NCI-H1694 treated with DMSO at 0.1 percent for 48 hours (cell line): Measurements from ENCODE around the gene ALG12.

ENCODE experiments used
- DNase-seq: peaks from one replicate; lab custom pipeline; 2025; lab: John Stamatoyannopoulos, UW

The ALG12 gene

DNA sequence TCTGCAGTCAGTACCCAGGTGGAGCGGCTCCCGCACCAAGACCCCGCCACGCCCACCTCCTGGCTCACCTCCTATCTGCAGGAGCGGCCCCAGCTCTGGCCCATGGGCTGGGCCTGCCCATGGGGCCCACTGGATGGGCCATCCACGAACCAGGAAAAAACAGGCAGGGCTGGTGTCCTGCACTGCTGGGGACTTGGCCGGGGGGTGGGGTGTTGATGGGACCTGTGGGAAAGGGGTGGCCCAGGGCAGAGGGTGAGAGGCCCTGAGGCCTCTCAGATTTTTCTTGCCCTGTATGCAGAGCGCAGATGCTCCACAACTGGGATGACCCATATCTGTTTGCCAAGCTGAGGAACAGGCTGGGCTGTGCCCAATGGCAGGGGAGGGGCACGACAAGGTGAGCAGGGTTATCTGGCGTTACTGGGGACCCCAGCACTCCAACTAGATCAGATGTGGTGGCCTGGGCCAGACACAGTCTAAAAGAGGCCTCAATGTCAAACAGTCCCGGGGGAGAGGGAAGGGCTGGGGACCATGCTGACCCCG is 39.7 kb upstream of the ALG12 start:
- no peak for DNase-seq

DNA sequence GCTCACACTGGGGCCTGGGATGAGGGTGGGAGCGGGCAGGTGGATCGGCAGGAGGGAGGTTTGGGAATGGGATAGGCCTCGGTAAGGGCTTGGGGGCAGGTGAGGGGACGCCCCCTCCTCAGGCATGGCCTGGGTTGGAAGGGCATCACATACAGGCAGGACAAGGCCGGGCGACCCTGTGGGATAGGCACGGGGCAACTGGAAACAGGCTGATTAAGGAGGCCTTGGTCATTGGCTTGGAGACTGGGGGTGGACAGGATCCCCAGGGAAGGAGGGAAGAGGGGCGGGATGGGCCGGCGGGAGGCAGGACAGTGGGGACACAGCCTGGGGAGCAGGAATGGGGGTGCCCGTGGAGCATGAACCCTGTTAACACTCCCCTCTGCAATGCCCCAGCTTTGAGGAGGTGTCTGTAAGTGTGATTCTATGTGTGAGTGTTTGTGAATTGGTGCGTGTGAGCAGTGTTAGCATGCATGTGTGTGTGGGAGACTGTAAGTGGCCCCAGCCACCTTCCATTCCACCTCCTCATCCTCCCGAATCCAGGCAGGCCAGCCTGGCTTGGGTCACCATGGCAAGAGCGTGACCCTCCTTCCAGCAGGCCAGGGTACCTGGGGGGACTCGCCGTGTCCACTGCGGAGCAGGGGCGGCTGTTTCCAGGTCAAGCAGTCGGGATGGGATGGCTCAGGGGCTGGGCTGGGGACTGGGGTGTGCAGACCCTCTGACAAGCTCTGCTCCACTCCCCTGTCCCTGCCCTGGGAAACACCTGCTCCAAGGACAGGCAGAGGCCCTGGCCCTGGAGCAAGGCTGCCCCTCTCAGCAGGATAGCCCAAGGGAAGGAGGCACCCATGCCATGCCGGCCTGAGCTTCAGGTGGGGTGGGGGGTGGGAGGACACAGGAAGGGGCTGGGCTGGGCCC is 38.9 kb upstream of the ALG12 start:
- DNase-seq: no peak

- no peak for DNase-seq
These were observed 38.2 kb upstream of the ALG12 start for GRCh38 chr22:49956418-49956770.

DNA sequence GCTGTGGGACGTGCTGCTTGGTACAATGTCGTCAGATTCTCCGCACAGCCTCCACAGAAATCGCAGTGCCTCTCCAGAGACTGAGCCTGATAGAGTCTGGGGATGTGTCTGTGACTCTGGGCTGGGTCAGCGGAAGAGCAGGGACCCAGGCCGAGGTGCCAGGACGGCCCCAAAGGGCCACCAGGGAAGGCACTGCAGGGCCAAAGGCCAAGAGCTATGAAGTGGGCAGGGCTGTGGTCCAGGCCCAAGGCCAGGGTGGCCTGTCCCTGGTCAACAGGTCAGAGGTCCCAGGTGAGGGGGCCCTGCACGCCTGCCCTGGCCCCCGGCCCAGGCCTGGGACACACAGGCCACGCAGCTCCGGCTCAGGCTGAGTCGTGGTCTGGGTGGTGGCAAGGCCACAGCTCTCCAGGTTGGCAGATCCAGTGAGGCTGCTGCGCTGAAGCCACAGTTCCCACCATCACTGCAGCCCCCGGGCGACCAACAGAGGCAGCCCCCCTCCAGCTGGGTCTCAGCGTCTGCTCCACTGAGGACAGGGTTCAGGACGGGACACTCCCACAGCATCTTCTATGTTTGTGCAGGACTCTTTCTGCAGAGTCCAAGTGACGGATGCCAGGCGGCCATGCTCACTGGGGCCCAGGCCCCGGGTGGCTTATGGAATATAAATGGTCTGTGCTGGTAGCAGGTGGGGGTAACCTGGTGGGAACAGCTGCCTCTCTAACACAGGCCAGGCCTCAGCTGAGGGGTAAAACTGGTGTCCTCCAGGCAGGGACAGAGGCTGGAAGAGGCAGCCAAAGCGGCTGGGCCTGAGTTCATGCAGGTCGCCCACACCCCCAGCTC is 37.6 kb upstream of the ALG12 start:
- DNase-seq: no peak

DNA sequence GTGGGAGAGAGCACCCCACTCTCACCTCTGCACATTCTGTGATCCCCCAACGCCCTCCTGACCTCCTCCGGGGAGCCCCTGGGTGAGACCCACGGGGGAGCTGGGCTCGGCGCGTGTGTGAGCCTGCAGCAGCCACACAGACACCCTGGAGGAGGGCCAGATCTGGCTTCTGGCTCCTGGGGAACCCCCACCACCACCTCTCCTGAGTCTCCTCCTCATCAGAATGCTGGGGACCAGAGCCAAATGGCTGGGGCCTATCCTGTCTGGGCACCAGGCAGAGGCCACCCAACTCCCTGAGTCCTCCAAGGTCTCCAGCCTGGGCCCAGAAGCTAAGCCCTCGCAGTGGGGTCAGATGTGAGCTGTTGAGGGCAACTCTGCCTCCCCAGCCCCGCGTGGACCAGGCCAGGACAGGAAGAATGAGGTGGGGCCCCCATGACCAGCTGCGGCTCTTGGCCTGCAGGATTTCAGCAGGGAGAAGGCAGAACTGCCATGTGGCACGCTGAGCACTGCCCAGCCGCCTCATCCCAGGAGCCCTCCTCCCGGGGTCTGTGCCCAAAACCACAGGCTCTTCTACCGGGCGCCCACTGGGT is 36.8 kb upstream of the ALG12 start:
- DNase-seq: no peak

DNA sequence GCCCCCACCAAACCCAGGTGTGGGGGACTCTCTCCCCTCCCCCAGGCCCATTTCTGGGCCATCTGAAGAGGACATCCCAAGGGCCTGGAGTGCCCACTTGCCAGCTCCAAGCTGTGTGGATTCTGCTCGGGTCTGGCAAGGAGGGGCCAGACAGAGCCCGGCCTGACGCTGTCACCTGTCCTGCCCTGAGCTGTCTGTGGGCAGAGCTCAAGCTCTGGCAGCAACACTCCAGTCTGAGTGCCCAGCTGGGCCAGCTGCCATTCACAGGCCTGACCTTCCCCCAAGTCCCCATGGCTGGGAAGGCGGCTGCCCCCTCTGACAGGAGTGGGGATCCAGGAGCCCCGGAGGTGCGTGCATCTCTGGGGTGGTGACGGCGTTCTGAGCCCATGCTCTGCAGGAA is 36.1 kb upstream of the ALG12 start:
- no peak for DNase-seq

GRCh38 chr22:49953680-49954344 is 35.6 kb upstream of the ALG12 start:
- DNase-seq: no peak

- no peak for DNase-seq
These were observed 34.9 kb upstream of the ALG12 start for GRCh38 chr22:49953027-49953679.

GRCh38 chr22:49951986-49952896 is 34.0 kb upstream of the ALG12 start:
- no peak for DNase-seq

- no peak for DNase-seq
These were observed 33.4 kb upstream of the ALG12 start for GRCh38 chr22:49951678-49951985.

GRCh38 chr22:49951000-49951677 is 32.9 kb upstream of the ALG12 start:
- DNase-seq: no peak

DNA sequence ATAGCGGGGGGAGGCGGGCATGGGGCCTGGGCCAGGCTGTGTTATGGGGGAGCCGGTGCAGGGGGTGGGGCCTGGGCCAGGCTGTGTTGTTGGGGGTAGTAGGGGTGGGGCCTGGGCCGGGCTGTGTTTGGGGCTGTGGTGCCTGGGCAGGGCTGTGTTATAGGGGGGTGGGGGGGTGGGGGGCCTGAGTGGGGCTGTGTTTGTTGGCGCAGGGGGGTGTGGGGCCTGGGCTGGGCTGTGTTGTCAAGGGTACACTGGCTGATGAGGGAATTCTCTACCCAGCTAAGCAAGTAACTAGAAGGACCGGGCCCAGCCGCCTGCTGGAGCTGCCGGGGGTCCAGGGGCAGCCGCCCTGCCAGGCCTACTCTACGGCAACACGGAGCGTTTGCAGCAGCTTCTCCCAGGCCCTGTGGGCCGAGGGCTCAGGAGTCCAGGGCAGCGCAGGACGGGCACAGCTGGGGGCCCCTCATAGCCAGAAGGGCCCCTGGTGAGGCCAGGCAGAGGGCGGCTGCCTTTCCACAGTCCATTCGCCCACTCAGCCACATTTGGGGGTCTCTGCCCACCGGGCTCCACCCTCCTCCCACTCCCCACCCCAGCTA is 32.3 kb upstream of the ALG12 start:
- no peak for DNase-seq

- DNase-seq: no peak
These were observed 31.7 kb upstream of the ALG12 start for GRCh38 chr22:49949914-49950292.

DNA sequence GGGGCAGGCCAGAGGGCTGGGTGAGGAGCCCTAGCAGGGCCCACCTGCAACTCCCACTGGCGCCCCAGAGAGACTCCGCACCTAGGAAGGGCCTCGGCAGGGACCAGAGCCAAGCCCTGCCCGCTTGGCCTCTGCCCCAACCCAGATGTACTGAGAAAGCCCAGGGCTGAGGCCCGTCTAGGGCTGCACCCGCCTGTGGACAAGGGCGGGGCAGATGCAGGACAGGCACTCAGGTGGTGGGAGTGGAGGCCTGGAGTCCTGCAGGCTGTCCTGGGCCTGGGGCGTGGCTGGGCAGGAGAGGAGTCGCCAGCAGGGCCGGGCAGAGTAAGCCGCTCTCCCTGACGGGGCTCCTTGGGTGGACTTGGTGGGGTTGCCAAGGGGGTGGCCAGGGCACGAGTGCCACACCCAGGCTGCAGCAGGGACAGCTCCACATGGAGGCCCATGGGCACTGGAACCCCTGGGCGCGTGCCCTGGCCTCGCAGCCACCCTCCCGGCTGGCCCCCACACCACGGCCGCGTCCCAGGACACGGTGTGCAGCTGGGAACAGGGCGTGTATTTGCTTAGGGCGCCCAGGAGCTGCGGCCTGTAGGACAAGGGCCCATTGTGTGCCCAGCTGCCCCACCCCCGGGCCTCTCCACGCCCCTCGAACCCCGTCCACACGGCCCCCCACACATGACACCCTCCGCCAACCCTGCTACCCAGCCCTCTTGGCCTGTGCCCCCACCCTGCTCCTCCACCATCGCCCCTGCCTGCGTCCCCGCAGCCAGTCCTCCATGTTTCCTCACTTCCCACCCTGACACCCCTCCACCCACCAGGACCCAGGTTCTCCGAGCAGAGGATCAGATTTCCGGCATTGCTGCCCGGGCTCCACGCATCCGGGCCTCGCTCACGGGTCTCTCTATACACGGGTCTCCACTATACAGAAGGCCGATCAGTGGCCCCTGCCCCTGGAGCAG is 31.0 kb upstream of the ALG12 start:
- DNase-seq: no peak

DNA sequence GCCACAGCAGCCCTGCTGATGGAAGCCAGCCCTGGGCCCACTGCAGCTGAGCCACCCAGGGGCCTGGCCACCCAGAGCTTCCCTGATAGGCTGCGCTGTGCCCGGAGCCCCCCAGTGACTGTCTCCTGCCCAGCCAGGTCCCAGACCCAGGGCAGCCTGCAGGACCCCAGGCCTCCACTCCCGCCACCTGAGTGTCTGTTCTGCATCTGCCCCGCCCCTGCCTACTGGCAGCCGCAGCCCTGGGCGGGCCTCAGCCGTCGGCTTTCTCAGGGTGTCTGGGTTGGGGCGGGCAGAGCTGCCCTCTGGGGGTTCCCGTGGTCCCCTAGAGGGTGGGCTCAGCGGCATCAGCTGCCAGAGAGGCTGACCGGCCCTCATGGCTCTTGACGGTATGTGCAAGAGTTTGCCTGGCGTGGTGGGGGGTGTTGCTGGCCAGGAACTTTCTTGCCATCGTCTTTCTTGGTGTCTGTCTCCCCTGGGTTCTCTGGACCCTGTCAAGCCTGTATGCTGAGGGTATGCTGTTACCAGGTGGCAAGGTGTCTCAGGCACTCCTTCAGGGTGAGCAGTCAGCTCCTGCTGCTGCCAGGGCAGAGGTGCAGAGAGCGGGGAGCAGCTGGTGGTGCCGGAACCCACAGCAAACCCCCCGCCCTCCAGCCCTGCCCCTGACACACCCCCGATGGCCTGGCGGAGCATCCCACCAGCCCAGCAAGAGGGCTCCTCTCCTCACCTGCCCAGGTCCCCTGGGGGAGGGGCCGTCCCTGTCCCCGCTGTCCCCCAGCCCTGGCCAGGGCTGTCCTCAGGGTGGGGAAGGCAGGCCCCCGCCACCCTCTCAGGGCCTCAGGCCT is 30.1 kb upstream of the ALG12 start:
- no peak for DNase-seq

- no peak for DNase-seq
These were observed 29.0 kb upstream of the ALG12 start for GRCh38 chr22:49947296-49947622.

DNA sequence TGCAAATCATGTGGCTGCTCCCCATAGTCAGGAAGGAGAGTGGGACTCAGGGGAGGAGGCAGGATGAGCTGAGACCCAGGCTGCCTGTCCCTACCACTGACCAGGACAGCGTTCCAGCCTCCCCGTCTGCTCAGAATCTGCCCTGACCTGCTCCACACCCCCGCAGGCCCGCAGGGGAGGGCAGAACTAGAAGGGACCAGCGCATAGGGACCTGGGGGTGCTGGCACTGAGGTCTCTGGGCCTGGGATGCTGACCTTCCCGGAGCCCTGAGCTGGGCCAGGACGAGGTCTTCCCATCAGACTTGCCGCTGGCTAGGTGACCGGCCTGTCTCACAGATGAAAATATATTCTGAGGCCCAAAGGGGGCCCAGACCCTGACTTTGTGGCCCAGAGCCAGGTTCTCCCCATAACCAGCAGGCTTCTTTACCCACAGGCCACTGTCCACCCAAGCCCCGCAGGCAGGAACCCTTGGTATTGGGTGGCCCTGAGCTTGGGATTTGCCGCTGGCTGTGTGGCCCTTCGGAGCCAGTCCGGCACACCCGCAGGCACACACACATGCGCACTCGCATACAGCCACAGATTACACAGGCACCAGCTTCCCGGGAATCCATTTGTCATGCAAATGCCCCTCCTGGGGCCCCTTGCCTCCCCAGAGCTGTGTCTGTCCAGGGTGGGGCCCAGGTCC is 28.5 kb upstream of the ALG12 start:
- DNase-seq: no peak
